GM19240 (cell line): ENCODE data around the gene NPAS4.
"Not testable (repeated sequence)": the region's sequence is repeated elsewhere in the genome, so short reads cannot be mapped to it uniquely, and the experiment has no call there.

Source experiments
- DNase-seq: peaks from one replicate; pipeline ENCODE4 v3.0.0; 2011; ENCODE audit warnings: low spot score; ENCODE audit not compliant: insufficient read length

The NPAS4 gene

GRCh38 chr11:66417000-66417399 lies 3.8 kb upstream of the NPAS4 start:
- DNase-seq, result no peak

GRCh38 chr11:66418168-66418985 lies 2.5 kb upstream of the NPAS4 start:
- DNase-seq, result peak; percentile 37

GRCh38 chr11:66418986-66419308 lies 1.9 kb upstream of the NPAS4 start:
- DNase-seq, result no peak

- DNase-seq, result no peak
Observed at GRCh38 chr11:66419825-66420224, 1.0 kb upstream of the NPAS4 start.

GRCh38 chr11:66421492-66422205 lies 814 bp downstream of the NPAS4 start:
- DNase-seq, result peak; percentile 78

- no peak for DNase-seq
Observed at GRCh38 chr11:66426314-66426713, 5.5 kb downstream of the NPAS4 start.

GRCh38 chr11:66428933-66429332 lies 8.1 kb downstream of the NPAS4 start:
- DNase-seq, result no peak

- DNase-seq, result peak; percentile 70
Observed at GRCh38 chr11:66429983-66430602, 9.3 kb downstream of the NPAS4 start.

- not testable (repeated sequence) for DNase-seq
Observed at GRCh38 chr11:66431287-66431686, 10.5 kb downstream of the NPAS4 start.

- not testable (repeated sequence) for DNase-seq
Observed at GRCh38 chr11:66431871-66432329, 11.1 kb downstream of the NPAS4 start.

- DNase-seq, result no peak
Observed at GRCh38 chr11:66432597-66432996, 11.8 kb downstream of the NPAS4 start.

GRCh38 chr11:66437979-66438503 lies 17.2 kb downstream of the NPAS4 start:
- no peak for DNase-seq

- DNase-seq, result peak; percentile 98
Observed at GRCh38 chr11:66438504-66439466, 17.9 kb downstream of the NPAS4 start, which contains the start of gene MRPL11. TSS of gene MRPL11 (minus strand) at chr11:66438848. CDS start at chr11:66438754, 94 bp downstream.

- not testable (repeated sequence) for DNase-seq
Observed at GRCh38 chr11:66440101-66440939, 19.5 kb downstream of the NPAS4 start.

- DNase-seq, result not testable (repeated sequence)
Observed at GRCh38 chr11:66440940-66441282, 20.1 kb downstream of the NPAS4 start.

- DNase-seq, result no peak
Observed at GRCh38 chr11:66443602-66444001, 22.8 kb downstream of the NPAS4 start.

- DNase-seq, result no peak
Observed at GRCh38 chr11:66447012-66447411, 26.2 kb downstream of the NPAS4 start.

GRCh38 chr11:66448523-66448922 lies 27.7 kb downstream of the NPAS4 start:
- no peak for DNase-seq

GRCh38 chr11:66450560-66450959 lies 29.7 kb downstream of the NPAS4 start:
- DNase-seq, result no peak

- DNase-seq, result no peak
Observed at GRCh38 chr11:66451663-66452062, 30.8 kb downstream of the NPAS4 start.
